CD4-positive, alpha-beta T cell treated with Interleukin-4 for 1 hour (primary cell): ENCODE measurements around the gene GOLGA6B.
"Not testable (repeated sequence)": the region's sequence is repeated elsewhere in the genome, so short reads cannot be mapped to it uniquely, and the experiment has no call there.

Experiments used
- DNase-seq, 2 donors: peaks; one replicate each; pipeline ENCODE4 v3.0.0-alpha.2; 2020 to 2022

The GOLGA6B gene, protein sequence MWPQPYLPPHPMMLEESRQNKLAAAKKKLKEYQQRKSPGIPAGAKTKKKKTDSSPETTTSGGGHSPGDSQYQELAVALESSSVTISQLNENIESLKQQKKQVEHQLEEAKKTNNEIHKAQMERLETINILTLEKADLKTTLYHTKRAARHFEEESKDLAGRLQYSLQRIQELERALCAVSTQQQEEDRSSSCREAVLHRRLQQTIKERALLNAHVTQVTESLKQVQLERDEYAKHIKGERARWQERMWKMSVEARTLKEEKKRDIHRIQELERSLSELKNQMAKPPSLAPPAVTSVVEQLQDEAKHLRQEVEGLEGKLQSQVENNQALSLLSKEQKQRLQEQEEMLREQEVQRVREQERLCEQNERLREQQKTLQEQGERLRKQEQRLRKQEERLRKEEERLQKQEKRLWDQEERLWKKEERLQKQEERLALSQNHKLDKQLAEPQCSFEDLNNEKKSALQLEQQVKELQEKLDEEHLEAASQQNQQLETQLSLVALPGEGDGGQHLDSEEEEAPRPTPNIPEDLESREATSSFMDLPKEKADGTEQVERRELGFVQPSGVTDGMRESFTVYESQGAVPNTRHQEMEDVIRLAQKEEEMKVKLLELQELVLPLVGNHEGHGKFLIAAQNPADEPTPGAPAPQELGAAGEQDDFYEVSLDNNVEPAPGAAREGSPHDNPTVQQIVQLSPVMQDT

DNA sequence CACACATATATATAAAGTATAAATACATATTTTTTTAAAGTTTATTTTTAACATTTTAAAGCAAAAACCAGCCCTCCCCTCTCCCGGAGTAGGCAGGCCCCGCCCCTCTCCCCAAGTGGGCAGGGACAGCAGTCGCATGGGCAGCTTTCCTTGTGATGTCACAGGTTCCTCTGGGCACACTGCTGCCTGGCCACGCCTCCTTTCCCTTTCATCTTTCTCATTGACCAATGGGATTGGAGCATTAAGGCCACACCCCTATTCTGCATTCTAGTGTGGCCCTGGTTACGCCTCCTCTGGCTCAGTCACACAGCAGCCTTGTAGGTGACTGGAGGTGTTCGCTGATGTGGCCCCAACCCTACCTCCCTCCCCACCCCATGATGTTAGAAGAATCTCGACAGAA, at the start of gene GOLGA6B:
Gene GOLGA6B (plus strand): TSS at position 301 of the 400 bp plus-strand sequence. CDS start 41 bp downstream, at position 342.
- DNase-seq, result not testable (repeated sequence)

DNA sequence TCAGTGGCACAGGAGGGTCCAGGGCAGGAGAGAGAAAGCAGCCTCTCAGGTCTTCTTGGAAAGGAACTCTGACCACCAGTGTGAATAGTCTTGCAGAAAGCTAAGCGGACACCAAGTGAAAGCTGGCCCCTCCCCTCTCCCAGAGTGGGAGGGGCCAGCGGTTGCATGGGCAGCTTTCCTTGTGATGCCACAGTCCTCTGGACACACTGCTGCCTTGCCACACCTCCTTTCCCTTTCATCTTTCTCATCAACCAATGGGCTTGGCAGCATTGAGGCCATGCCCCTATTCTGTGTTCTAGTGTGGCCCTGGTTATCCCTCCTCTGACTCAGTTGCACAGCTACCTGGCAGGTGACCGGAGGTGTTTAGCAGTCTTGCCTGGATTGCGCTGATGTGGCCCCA, 49.7 kb upstream of the GOLGA6B start:
- no peak for DNase-seq

DNA sequence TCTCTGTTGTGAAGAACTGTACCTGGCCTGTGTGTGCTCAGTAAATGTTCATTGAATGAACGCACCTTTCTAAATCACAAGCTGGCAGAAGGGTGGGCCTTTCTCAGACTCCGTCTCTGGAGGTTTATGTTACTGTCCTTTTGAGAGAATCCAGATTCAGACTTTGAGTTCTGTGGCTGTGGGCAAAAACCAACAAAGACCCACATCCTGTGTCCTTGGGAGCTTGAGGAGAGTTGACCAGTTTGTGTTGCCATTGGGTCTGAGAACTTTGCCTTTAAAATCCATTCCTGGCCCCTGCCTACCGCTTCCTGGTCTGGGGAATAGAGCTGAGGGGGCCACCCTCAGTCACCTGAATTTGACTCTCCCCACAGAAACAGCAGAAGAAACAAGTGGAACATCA, 46.4 kb upstream of the GOLGA6B start:
- DNase-seq, result not testable (repeated sequence)

DNA sequence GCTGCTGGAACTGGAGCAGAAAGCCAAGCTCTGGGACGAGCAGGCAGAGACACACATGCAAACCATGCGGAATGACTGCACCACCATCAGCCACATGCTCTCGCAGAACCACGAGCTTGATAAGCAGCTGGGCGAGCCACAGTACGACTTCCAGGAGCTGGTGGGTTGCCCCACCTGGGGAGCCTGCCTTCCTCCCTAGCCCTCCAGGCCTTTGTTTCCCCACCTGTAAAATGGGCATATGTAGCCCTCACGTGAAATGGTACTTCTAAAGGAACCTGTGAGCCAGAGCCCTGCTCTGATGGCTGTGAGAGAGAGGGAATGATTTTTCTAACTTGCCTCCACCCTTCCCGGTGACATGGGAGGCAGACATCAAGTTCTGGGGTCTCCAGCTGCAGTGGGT, 44.6 kb upstream of the GOLGA6B start:
- no peak for DNase-seq

DNA sequence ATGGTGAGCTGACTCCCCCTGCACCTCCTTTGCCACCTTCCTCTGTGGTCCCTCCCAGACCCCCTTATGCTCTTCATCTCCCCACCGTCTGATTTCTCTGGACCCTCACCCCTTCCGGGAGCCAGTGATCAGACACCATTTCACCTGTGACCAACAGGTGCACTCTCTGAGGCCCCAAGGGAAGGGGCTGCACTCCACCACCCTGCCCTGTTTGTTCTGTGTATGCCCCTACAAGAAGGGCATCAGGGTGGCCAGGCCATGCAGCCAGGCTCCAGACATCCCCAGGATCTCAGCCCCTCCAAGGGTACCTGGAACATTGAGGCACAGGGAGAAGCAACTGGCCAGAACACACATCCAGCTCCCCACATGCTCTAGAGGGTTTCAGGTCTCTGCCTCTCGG, 42.2 kb upstream of the GOLGA6B start:
- DNase-seq, result not testable (repeated sequence)

DNA sequence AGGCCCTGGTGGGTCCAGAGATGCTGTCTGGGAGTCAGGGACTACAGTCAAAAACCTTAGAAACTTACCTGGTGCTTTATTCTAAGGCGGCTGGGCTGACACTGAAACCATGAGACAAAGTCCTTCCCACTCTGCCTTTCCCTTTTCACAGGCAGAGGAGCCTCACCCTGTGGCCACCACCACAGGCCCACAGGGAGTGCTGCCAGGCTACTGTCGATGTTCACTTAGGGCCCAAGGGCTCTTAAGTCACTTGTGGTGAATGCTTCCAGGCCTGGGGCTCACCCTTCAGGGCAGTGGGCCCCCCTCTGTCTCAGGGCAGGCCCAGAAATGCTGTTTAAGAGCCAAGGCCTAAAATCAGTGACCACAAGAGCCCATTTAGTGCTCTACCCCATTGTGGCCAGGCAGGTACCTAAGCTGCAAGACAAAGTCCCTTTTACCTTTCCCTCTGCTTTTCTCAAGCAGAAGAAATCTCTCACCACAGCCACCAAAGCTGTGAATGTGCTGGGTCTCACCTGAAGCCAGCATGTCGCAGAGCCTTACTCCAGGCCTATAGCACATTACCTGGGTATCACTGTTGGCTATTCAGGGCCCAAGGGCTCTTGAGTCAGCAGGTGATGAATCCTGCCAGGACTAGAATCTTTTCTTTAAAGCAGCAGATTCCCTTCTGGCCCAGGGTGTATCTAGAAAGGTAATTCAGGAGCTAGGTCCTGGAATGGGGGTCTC, 39.5 kb upstream of the GOLGA6B start:
- DNase-seq, result no peak

DNA sequence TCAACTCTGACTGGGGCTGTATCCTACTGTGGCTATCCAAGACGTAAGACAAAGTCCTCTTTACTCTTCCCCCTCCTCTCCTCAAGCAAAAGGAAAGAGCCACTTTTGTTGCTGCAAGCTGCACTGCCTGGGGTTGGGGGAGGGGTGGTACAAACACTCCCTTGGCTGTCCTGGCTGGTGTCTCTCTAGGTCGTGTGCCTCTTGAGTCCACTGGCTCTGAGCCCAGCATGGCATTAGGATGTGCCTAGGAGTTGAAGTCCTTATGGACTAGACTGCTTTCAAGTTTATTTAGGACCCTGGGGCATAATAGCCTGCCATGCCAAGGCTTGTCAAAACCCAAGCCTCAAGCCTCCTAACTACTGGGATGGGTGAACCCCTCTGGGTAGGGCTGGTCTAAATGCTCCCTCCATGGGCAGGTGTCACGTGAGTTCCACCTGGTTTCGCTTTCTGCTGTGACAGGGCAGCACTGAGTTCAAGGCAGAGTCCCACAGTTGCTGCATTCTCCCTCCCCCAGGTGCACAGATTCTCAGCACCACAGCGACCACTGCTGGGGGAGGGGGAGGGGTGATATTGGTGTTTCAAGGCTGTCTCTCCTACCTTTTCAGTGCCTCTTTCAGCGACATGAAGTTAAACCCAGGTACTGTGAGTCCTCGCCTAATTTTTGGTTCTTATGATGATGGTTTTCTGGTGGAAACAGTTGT, 38.8 kb upstream of the GOLGA6B start:
- DNase-seq, result peak in 1 of 2 donors; percentile 6

DNA sequence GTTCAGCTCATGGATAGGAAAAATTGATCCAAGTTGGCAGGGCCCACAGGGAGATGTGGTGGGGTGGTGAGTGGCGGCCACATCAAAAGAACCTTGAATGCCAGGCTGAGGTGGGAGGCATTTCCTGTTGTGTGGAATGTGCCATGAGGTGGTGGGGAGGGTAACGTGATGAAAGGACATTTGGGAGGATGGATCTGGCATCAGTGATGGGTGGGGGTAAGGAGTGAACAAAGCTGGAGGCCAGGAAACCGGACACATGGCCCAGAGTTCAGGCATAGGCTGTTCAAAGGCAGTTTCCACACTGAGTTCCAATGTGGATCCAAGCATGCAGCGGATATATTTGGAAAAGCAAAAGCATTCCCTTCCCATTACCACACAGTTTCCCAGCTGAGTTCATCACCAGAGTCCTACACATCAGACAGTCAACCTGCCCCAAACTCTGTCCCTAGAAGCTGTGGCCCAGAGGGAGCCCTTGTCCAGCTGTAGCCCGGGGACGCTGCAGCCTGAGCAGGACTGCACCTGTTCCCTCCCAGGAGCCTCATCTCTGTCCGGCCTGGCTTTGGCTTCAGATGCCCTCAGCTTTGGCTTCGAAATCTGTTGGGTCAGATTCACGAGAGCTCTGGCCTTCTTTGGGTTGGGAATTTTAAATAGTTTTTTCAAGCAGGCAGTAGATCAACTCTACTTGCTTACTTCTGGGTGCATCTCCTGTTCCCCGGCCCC, 37.8 kb upstream of the GOLGA6B start:
- DNase-seq, result no peak

DNA sequence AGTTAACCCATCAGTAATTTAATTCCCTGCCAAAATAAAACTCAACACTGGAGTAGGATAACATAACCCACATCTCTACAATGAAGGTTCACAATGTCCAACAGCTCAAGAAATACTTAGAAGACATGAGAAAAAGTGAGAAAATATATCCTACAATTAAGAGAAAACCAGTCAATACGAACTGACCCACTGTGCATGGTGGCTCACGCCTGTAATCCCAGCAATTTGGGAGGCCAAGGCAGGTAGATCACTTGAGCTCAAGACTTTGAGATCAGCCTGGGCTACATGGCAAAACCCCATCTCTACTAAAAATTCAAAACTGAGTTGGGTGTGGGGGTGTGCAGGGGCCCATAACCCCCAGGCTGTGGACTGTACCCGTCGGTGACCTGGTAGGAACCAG, 30.6 kb upstream of the GOLGA6B start:
- not testable (repeated sequence) for DNase-seq

DNA sequence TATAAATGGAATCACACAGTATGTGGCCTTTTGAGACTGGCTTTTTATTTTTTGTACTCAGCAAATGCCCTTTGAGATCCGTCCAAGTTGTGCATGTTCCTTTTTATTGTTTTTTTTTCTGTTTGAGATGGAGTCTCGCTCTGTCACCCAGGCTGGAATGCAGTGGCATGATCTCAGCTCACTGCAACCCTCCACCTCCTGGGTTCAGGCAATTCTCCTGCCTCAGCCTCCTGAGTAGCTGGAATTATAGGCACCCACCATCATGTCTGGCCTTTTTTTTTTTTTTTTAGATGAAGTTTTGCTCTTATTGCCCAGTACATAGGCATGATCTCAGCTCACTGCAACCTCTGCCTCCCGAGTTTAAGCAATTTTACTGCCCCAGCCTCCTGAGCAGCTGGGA, 28.3 kb upstream of the GOLGA6B start:
- DNase-seq, result not testable (repeated sequence)

DNA sequence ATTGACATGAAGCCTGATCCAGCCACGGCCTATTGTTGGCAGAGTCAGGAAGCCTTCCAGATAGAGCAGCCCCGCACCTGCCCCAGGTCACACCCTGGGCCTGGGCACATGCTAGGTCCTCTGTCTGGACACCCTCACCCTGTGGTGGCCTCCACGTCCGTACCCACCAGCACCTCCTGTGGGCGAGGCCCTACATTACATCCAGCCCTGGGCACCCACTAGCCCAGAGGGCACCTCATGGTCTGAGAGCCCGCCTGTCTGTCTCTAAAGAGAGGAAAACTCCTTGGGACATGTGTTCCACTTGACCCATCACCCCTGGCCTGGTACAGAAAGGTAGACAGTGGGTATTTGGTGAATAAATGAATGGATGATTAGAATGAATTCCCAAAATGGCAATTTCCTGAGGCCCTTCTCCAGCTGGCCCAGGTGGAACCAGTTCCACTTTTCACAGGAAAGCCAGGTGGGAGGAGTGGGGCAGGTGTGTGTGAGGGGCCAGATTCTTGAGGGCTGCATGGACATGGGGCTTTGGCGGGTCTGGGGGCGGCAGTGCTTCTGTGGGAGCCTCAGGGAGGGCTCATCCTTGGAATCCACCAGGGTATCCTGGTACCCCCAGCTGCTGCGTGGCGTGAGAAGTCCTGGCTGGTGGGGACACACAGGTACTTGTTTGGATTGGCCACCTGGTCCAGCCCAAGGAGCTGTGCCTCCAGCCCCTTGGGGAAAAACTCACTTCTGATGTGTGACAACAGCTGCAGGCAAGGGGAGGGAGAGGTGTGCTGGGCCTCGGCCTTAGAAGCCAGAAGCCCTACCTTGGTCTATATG, 26.0 kb upstream of the GOLGA6B start:
- peak in 1 of 2 donors; percentile 3 for DNase-seq

DNA sequence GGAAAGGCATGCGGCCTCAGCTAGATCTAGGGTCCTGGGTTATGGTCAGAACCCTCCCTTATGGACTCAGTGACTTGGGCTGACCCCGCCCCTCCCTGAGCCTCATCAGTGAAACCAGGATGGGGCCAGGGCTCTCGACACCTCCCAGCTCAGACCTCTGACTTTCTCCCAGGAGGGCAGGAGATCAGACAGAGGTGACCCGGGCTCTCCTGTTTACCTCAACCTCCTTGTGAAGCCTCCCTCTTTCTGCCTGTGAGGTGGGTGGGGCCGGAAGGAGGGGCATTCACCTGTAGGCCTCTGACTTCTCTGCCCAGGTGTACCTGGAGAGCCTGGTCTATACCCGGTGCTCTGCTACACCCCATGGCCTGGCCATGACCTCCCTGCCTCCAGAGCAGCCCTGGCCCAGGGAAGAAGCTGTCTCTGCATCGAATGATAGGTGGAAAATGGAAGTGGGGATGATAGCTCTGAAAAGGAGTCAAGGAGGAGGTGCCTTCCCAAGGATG, 25.4 kb upstream of the GOLGA6B start:
- DNase-seq, result not testable (repeated sequence)

DNA sequence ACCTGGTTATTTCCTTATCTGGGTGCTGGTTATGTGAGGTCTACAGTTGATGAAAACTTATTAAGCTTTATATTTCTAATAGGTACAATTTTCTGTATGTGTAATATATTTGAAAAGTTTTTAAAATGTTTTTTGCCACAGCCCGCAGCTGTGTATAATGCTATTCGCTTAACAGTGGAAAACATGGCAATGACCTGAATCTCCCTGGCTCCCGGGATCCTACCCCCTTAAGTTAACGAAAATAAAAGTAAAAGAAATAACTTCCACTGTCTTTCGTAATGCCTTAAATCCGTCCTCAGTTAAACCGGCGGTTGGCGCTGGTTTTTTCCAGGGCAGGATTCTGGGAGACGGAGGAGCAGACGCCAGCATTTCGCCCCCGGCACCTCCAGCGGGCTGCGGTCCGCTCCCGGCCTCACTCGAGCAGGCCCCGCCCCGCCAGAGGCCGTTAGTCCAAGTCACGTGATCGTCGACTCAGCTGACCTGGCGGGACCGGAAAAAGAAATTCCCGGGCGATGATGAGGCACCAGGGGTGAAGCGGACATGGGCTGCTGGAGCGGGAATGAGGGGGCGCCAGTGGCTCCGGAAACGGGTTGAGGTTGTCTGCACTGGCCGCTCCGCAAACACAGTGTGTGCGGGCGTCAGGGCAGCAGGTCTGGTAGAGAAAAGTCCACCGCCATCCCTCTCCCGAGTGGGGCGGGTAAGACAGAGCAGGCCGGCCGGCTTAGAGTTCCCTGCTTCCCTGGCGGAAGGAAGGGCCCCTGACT, 17.8 kb upstream of the GOLGA6B start:
- peak; percentile 61 to 65 for DNase-seq

DNA sequence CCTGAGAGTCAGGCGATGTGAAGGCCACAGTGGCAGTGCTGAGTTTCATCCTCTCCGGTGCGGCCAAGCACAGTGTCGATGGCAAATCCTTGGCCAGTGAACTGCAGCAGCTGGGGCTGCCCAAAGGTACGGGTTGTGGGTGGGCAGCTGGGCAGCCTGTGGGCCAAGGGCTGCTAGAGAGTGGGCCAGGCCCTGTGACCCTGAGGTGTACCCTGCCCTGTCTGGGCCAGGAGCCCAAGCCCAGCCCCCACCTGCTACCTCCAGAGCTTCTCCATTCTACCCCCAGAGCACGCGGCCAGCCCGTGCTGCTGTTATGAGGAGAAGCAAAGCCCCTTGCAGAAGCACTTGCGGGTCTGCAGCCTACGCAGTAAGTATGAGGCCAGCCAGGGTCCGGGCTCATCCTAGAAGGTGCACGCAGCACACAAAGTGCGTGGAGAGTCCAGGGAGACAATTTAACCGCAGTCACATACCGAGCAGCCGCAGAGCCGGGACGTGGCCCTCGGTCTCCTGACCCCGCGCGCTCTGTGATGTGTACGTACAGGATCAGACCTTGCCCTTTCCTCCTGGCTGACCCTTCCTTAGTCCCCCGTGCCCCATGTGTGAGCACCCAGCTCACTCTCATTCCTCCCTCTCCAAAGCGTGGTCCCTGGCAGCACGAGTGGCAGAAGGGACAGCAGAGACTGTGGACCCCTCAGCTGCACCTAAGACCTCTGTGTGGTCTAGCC, 14.6 kb upstream of the GOLGA6B start:
- DNase-seq, result not testable (repeated sequence)

DNA sequence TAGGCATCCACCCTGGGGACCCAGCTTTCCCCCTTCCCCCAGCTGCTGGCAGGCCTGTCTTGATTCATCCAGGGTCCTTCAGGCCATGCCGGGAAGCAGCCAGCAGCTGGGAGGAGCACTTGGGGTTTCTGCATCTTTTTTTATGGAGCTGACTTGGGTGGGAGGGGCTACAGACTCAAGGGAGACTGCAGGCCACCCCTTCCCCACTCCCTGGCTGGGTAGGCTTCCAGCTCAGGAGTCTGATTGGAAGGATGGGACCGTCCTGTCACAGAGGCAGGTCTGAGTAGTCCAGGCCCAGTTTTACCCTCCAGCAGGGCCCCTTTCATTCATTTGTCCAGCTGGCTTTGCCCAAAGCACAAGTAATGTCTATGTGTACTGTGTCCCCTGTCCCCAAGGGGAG, 12.2 kb upstream of the GOLGA6B start:
- not testable (repeated sequence) for DNase-seq

DNA sequence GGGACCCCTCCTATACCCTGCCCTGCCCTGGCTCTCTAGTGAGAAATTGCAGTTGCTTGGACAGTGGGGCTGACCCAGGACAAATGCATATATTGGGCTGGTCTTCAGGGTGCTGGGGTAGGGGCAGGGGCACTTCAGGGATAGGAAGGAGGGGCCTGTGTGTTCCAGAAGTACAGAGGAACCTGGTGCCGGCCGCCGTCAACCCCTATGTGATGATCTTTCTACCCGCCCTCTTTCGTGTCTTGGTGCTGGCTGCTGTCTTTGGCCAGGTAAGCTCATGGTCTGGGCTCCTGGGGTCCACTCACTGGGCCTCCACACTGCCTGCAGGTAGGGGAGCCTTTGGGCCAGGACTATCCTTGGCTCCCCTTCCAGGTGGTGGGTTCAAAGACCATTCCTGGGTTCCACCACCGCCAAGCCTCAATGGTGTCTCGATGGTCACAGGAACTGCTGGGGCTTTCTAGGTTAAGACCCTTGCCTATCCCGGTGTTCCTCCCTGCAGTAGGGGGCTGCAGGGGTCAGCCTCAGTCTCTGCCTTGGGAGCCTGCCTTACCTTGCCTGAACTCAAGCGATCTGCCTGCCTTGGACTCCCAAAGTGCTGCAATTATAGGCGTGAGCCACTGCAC, 5.8 kb upstream of the GOLGA6B start:
- DNase-seq, result not testable (repeated sequence)

DNA sequence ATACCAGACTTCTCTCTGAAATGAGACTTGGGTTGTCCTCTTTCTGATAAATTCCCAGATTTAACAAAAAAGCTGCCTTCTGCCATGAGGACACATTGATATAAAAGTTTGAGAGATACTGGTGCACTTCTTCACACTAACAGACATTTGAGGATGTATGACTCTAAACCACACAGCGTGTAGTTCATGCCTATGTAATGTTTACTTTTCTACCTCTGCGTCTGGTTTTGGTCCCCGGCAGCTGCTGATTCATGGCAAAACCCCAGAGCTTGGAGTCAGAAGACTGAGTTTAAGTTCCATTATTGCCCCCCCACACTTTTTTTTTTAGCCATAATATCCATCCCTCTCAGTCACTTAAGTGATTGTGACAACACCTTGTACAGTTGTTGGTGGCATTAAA, 1.5 kb downstream of the GOLGA6B start:
- not testable (repeated sequence) for DNase-seq

DNA sequence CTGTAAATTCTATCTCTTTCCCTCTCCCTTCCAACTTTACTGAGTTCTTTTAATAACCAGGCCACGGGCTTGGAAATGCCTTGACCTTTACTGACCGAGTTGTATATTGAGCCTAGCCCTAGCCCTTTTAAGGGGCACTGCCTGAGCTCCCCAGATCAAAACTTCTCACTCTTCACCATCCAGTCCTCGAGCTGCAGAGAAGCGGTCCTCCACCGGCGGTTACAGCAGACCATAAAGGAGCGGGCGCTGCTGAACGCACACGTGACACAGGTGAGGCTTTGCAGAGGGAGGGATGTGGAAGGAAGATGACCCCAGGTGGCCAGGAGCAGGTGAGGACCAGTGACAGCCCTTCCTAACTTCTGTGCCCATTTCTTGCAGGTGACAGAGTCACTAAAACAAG, 6.6 kb downstream of the GOLGA6B start:
- DNase-seq, result not testable (repeated sequence)

DNA sequence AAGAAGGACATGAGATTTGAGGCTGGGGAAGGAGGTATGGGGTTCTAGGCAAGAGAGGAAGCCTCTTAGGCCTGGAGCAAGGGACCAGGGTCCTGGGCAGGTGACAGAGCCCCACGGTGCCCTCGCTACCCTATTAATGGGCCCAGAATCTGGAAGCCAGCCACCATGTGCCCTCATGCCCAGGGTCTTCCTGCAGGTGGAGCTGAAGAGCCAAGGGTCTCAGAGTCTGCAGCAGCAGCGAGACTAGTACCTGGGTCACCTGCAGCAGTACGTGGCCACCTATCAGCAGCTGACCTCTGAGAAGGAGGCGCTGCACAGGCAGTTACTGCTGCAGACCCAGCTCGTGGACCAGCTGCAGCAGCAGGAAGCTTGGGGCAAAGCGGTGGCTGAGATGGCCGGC, 9.4 kb downstream of the GOLGA6B start:
- not testable (repeated sequence) for DNase-seq
